HEK293 (cell line): ENCODE results near the gene HMOX1.

ENCODE experiments used
- BCL11A ChIP-seq: fragments of 450-650 bp; formaldehyde crosslinking; IDR thresholded peaks from 2 replicates; pipeline ENCODE4 v1.5.1; 2016; ENCODE audit warnings: low read depth, missing biosample characterization, missing genetic modification characterization
- GLI2 ChIP-seq: fragments of 450-650 bp; formaldehyde crosslinking; IDR thresholded peaks from 2 replicates; pipeline ENCODE4; 2017; ENCODE audit warnings: missing biosample characterization, missing genetic modification characterization, low read depth, borderline replicate concordance
- GLIS1 ChIP-seq: fragments of 450-650 bp; formaldehyde crosslinking; IDR thresholded peaks from 2 replicates; pipeline ENCODE4 v1.5.1; 2016; ENCODE audit warnings: missing biosample characterization, missing genetic modification characterization
- HOXC10 ChIP-seq: sonication (generic); formaldehyde crosslinking; IDR thresholded peaks from 2 replicates; pipeline ENCODE4 v1.8.1; 2023; ENCODE audit warnings: mild to moderate bottlenecking, missing genetic modification reagents
- IKZF3 ChIP-seq: fragments of 450-650 bp; IDR thresholded peaks from 2 replicates; pipeline ENCODE4 v1.5.0; 2018; ENCODE audit warnings: missing biosample characterization, mild to moderate bottlenecking, missing genetic modification characterization, moderate library complexity
- KLF17 ChIP-seq: fragments of 450-650 bp; formaldehyde crosslinking; IDR thresholded peaks from 2 replicates; pipeline ENCODE4 v1.5.1; 2016; ENCODE audit warnings: missing biosample characterization, missing genetic modification characterization
- SALL2 ChIP-seq: fragments of 450-650 bp; formaldehyde crosslinking; IDR thresholded peaks from 2 replicates; pipeline ENCODE4 v1.5.0; 2017; ENCODE audit warnings: missing biosample characterization, mild to moderate bottlenecking, missing genetic modification characterization, borderline replicate concordance
- SP3 ChIP-seq: fragments of 450-650 bp; formaldehyde crosslinking; IDR thresholded peaks from 2 replicates; pipeline ENCODE4 v1.5.1; 2016; ENCODE audit warnings: missing biosample characterization, missing genetic modification characterization
- YY2 ChIP-seq: fragments of 450-650 bp; formaldehyde crosslinking; IDR thresholded peaks from 2 replicates; pipeline ENCODE4 v1.5.1; 2016; ENCODE audit warnings: missing biosample characterization, missing genetic modification characterization
- ZBTB20 ChIP-seq: fragments of 450-650 bp; formaldehyde crosslinking; IDR thresholded peaks from 2 replicates; pipeline ENCODE4 v1.5.1; 2016; ENCODE audit warnings: missing biosample characterization, missing genetic modification characterization
- ZNF221 ChIP-seq: fragments of 450-650 bp; formaldehyde crosslinking; IDR thresholded peaks from 2 replicates; pipeline ENCODE4 v1.5.1; 2017; ENCODE audit warnings: missing biosample characterization, missing genetic modification characterization, borderline replicate concordance
- ZNF302 ChIP-seq: fragments of 450-650 bp; formaldehyde crosslinking; IDR thresholded peaks from 2 replicates; pipeline ENCODE4 v1.5.1; 2016; ENCODE audit warnings: missing biosample characterization, missing genetic modification characterization, low read depth
- ZNF324 ChIP-seq: fragments of 450-650 bp; formaldehyde crosslinking; IDR thresholded peaks from 2 replicates; pipeline ENCODE4 v1.5.1; 2016; ENCODE audit warnings: missing biosample characterization, missing genetic modification characterization
- ZNF335 ChIP-seq: fragments of 450-650 bp; formaldehyde crosslinking; conservative IDR thresholded peaks from 2 replicates; pipeline ENCODE4 v1.5.1; 2016; ENCODE audit warnings: missing biosample characterization, missing genetic modification characterization
- ZNF37A ChIP-seq: fragments of 450-650 bp; IDR thresholded peaks from 2 replicates; pipeline ENCODE4 v1.5.1; 2018; ENCODE audit warnings: missing biosample characterization, missing genetic modification characterization
- ZNF394 ChIP-seq: fragments of 450-650 bp; formaldehyde crosslinking; IDR thresholded peaks from 2 replicates; pipeline ENCODE4 v1.5.1; 2016; ENCODE audit warnings: missing biosample characterization, missing genetic modification characterization, mild to moderate bottlenecking, moderate library complexity, borderline replicate concordance
- ZNF473 ChIP-seq: fragments of 450-650 bp; formaldehyde crosslinking; IDR thresholded peaks from 2 replicates; pipeline ENCODE4 v1.5.1; 2017; ENCODE audit warnings: missing biosample characterization, missing genetic modification characterization
- ZNF510 ChIP-seq: fragments of 450-650 bp; formaldehyde crosslinking; IDR thresholded peaks from 2 replicates; pipeline ENCODE4 v1.5.1; 2018; ENCODE audit warnings: mild to moderate bottlenecking, missing genetic modification characterization, missing biosample characterization; ENCODE audit not compliant: insufficient replicate concordance
- ZNF513 ChIP-seq: fragments of 450-650 bp; IDR thresholded peaks from 2 replicates; pipeline ENCODE4 v1.5.1; 2018; ENCODE audit warnings: missing biosample characterization, missing genetic modification characterization
- ZNF548 ChIP-seq: fragments of 450-650 bp; formaldehyde crosslinking; IDR thresholded peaks from 2 replicates; pipeline ENCODE4 v1.5.1; 2016; ENCODE audit warnings: missing biosample characterization, missing genetic modification characterization
- ZNF623 ChIP-seq: fragments of 450-650 bp; formaldehyde crosslinking; IDR thresholded peaks from 2 replicates; pipeline ENCODE4 v1.5.1; 2016; ENCODE audit warnings: missing biosample characterization, missing genetic modification characterization
- ZNF624 ChIP-seq: fragments of 450-650 bp; formaldehyde crosslinking; IDR thresholded peaks from 2 replicates; pipeline ENCODE4 v1.5.1; 2017; ENCODE audit warnings: missing biosample characterization, missing genetic modification characterization
- ZNF747 ChIP-seq: fragments of 450-650 bp; formaldehyde crosslinking; IDR thresholded peaks from 2 replicates; pipeline ENCODE4 v1.5.1; 2016; ENCODE audit warnings: missing biosample characterization, missing genetic modification characterization
- ZNF791 ChIP-seq: fragments of 450-650 bp; formaldehyde crosslinking; IDR thresholded peaks from 2 replicates; pipeline ENCODE4 v1.5.1; 2016; ENCODE audit warnings: missing biosample characterization, missing genetic modification characterization
- TF ChIP-seq, protein P1 (sequence below): fragments of 450-650 bp; formaldehyde crosslinking; IDR thresholded peaks from 2 replicates; pipeline ENCODE4 v1.5.1; 2017; ENCODE audit warnings: missing biosample characterization, missing genetic modification characterization
- TF ChIP-seq, protein P2 (sequence below): fragments of 450-650 bp; formaldehyde crosslinking; IDR thresholded peaks from 2 replicates; pipeline ENCODE4 v1.5.1; 2016; ENCODE audit warnings: missing biosample characterization, missing genetic modification characterization
- TF ChIP-seq, protein P3 (sequence below): fragments of 450-650 bp; formaldehyde crosslinking; IDR thresholded peaks from 2 replicates; pipeline ENCODE4 v1.5.1; 2016; ENCODE audit warnings: missing biosample characterization, missing genetic modification characterization
- TF ChIP-seq, protein P4 (sequence below): fragments of 450-650 bp; formaldehyde crosslinking; IDR thresholded peaks from 2 replicates; pipeline ENCODE4 v1.5.1; 2016; ENCODE audit warnings: missing biosample characterization, missing genetic modification characterization

Gene HMOX1

DNA sequence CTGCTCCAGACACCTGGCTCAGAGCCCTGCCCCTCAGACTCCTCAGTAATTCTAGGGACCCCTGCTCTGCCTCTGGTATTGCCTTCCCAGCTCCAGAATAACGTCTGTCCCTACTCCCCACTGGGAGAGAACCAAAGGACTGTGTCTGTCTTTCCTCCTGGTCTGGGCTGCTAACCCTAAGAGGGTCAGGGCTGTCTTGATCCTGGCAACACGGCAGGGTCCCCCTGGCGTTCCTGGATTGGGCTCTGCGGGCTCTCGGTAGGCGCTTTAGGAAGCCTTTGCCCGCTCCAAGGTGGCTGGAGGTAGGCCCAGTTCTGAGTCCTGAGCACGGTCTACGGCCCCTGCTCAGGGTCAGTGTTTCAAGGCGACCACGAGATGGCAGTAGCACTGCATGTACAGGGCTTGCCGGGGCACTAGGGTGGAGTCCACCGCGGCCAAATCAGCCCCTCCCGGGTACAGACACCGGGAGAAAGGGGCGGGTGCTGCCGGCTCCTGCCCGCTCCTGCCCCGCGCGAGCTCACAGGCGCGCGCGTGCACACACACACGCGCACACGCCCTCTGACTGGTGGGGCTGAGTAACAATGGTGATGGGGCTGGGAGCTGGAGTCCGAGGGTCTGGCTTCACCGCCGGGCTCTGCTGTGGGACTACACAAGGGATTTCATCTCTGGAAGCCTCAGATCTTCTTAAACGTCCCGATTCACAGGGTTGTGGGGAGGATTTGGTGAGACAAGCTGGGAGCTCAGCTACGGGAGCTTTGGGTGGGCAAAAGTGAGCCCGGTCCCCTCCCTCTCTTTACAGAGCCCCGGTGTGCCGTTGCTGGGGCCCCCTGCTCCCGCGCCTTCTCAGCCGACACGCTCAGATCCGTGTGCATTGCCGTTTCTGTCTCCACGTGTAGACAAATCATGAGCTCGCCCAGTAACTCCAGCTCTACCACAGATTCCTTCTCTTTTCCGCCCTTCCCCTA, 30.1 kb upstream of the HMOX1 start (continued):
- TF ChIP-seq HOXC10 (CRISPR knock-in tag) (no peak), ZBTB20 (tag by site-specific recombination) (peak; percentile 47; the same call in 1 of the 2 replicates), BCL11A (peak; percentile 58; the same call in 1 of the 2 replicates), ZNF513 (tag by site-specific recombination) (no peak), SALL2 (tag by site-specific recombination) (no peak), ZNF37A (tag by site-specific recombination) (no peak), ZNF335 (peak; percentile 64), ZNF623 (tag by site-specific recombination) (no peak), ZNF510 (no peak), ZNF548 (tag by site-specific recombination) (no peak), ZNF747 (no peak), IKZF3 (tag by site-specific recombination) (no peak), ZNF473 (tag by site-specific recombination) (no peak), ZNF624 (tag by site-specific recombination) (no peak), ZNF221 (tag by site-specific recombination) (no peak), YY2 (tag by site-specific recombination) (no peak), ZNF324 (tag by site-specific recombination) (no peak), KLF17 (tag by site-specific recombination) (peak; percentile 94), GLI2 (tag by site-specific recombination) (no peak), SP3 (tag by site-specific recombination) (peak; percentile 64), ZNF394 (no peak), ZNF302 (tag by site-specific recombination) (no peak), GLIS1 (tag by site-specific recombination) (peak; percentile 45; the same call in 1 of the 2 replicates), ZNF791 (tag by site-specific recombination) (no peak)
- TF ChIP-seq, protein P1, sequence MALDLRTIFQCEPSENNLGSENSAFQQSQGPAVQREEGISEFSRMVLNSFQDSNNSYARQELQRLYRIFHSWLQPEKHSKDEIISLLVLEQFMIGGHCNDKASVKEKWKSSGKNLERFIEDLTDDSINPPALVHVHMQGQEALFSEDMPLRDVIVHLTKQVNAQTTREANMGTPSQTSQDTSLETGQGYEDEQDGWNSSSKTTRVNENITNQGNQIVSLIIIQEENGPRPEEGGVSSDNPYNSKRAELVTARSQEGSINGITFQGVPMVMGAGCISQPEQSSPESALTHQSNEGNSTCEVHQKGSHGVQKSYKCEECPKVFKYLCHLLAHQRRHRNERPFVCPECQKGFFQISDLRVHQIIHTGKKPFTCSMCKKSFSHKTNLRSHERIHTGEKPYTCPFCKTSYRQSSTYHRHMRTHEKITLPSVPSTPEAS (tag by site-specific recombination): peak; percentile 47; the same call in 1 of the 2 replicates
- TF ChIP-seq, protein P2, sequence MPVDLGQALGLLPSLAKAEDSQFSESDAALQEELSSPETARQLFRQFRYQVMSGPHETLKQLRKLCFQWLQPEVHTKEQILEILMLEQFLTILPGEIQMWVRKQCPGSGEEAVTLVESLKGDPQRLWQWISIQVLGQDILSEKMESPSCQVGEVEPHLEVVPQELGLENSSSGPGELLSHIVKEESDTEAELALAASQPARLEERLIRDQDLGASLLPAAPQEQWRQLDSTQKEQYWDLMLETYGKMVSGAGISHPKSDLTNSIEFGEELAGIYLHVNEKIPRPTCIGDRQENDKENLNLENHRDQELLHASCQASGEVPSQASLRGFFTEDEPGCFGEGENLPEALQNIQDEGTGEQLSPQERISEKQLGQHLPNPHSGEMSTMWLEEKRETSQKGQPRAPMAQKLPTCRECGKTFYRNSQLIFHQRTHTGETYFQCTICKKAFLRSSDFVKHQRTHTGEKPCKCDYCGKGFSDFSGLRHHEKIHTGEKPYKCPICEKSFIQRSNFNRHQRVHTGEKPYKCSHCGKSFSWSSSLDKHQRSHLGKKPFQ (tag by site-specific recombination): no peak
- TF ChIP-seq, protein P3, sequence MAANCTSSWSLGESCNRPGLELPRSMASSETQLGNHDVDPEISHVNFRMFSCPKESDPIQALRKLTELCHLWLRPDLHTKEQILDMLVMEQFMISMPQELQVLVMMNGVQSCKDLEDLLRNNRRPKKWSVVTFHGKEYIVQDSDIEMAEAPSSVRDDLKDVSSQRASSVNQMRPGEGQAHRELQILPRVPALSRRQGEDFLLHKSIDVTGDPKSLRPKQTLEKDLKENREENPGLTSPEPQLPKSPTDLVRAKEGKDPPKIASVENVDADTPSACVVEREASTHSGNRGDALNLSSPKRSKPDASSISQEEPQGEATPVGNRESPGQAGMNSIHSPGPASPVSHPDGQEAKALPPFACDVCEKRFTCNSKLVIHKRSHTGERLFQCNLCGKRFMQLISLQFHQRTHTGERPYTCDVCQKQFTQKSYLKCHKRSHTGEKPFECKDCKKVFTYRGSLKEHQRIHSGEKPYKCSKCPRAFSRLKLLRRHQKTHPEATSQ (tag by site-specific recombination): 0 out of 2 replicates have a peak, but pooled peaks have one; percentile 9
- TF ChIP-seq, protein P4, sequence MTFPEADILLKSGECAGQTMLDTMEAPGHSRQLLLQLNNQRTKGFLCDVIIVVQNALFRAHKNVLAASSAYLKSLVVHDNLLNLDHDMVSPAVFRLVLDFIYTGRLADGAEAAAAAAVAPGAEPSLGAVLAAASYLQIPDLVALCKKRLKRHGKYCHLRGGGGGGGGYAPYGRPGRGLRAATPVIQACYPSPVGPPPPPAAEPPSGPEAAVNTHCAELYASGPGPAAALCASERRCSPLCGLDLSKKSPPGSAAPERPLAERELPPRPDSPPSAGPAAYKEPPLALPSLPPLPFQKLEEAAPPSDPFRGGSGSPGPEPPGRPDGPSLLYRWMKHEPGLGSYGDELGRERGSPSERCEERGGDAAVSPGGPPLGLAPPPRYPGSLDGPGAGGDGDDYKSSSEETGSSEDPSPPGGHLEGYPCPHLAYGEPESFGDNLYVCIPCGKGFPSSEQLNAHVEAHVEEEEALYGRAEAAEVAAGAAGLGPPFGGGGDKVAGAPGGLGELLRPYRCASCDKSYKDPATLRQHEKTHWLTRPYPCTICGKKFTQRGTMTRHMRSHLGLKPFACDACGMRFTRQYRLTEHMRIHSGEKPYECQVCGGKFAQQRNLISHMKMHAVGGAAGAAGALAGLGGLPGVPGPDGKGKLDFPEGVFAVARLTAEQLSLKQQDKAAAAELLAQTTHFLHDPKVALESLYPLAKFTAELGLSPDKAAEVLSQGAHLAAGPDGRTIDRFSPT: peak; percentile 40; the same call in 1 of the 2 replicates
